GM19043 (cell line): Measurements from ENCODE around the gene RERG.
"Not testable (repeated sequence)": the region's sequence is repeated elsewhere in the genome, so short reads cannot be mapped to it uniquely, and the experiment has no call there.

Experiments
- ATAC-seq: cut with Tn5 transposase; IDR thresholded peaks from one replicate; pipeline ENCODE4 v1.9.1; 2021; ENCODE audit warnings: low read depth; ENCODE audit not compliant: unreplicated experiment

RERG gene

GRCh38 chr12:15220915-15221885, at the start of gene RERG:
Gene RERG (minus strand): TSS chr12:15221417. CDS start chr12:15217489, 3,928 bp downstream.
- peak; percentile 95 for ATAC-seq

- ATAC-seq, result no peak
Measured at GRCh38 chr12:15270591-15270990, 49.4 kb upstream of the RERG start.

GRCh38 chr12:15268927-15269552, 47.8 kb upstream of the RERG start:
- ATAC-seq, result peak; percentile 75

- no peak for ATAC-seq
Measured at GRCh38 chr12:15268309-15268708, 47.1 kb upstream of the RERG start.

- ATAC-seq, result no peak
Measured at GRCh38 chr12:15265875-15266274, 44.7 kb upstream of the RERG start.

GRCh38 chr12:15256761-15257160, 35.5 kb upstream of the RERG start:
- no peak for ATAC-seq

GRCh38 chr12:15253990-15254389, 32.8 kb upstream of the RERG start:
- ATAC-seq, result no peak

GRCh38 chr12:15244926-15245325, 23.7 kb upstream of the RERG start:
- ATAC-seq, result no peak

- ATAC-seq, result no peak
Measured at GRCh38 chr12:15244341-15244740, 23.1 kb upstream of the RERG start.

GRCh38 chr12:15243102-15243501, 21.9 kb upstream of the RERG start:
- no peak for ATAC-seq

GRCh38 chr12:15240898-15241297, 19.7 kb upstream of the RERG start:
- no peak for ATAC-seq

GRCh38 chr12:15234508-15234907, 13.3 kb upstream of the RERG start:
- no peak for ATAC-seq

GRCh38 chr12:15234011-15234410, 12.8 kb upstream of the RERG start:
- ATAC-seq, result no peak

GRCh38 chr12:15232959-15233358, 11.7 kb upstream of the RERG start:
- no peak for ATAC-seq

GRCh38 chr12:15231493-15231892, 10.3 kb upstream of the RERG start:
- ATAC-seq, result no peak

GRCh38 chr12:15230751-15231150, 9.5 kb upstream of the RERG start:
- ATAC-seq, result no peak

GRCh38 chr12:15230137-15230536, 8.9 kb upstream of the RERG start:
- no peak for ATAC-seq

- no peak for ATAC-seq
Measured at GRCh38 chr12:15227004-15227679, 5.9 kb upstream of the RERG start.

- ATAC-seq, result not testable (repeated sequence)
Measured at GRCh38 chr12:15225863-15226218, 4.6 kb upstream of the RERG start.

GRCh38 chr12:15225136-15225862, 4.1 kb upstream of the RERG start:
- no peak for ATAC-seq

- ATAC-seq, result no peak
Measured at GRCh38 chr12:15222219-15222618, 1.0 kb upstream of the RERG start.
